ENCODE data around the gene CRHR2. TPM values are rescaled to one million over a fixed set of nuclear protein-coding genes. Genes with fewer than 3 reads are reported as not detected.

CRHR2 gene
- total and polyA plus RNA-seq, 2 of the 4 experiments (the other 2 are of a cell fraction): not detected

DNA sequence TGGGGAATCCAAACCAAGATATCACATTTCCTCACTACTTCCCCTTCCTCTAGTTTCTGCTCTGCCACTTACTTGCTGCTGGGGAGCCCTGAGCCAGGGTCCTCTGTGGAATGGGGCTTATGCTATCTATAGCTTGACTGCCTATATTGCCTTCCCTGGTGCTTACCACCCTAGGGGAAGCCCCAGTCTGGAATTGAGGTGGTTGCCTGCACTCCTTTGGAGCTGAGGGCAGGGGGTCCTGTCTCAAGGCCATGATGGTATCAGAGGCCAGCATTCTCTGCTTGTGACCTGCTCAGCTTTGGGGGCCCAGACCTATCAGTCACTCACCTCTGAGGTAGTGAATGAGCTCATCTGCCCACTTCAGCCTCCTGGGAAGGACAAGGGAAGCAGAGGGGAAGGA, 40.4 kb upstream of the CRHR2 start:
- no peaks in the 10 kb centered on the region for H3K9me1 ChIP-seq (ENCODE audit: insufficient read depth, low read length)
- H2BK15ac ChIP-seq (ENCODE audit: low read depth, low read length): no peak overlapping the region
- H2BK120ac ChIP-seq (ENCODE audit: low read depth, low read length): no peak overlapping the region
- H3K27ac ChIP-seq (ENCODE audit: insufficient read depth, low read length): no peak overlapping the region
- H3K9me3 ChIP-seq (ENCODE audit: control insufficient read depth, insufficient read depth, low read length): peaks cover 8% of the 10 kb centered on the region
- intact Hi-C loops (cut with micrococcal nuclease): no loop called here
- H2BK20ac ChIP-seq (ENCODE audit: low read depth, low read length): no peak overlapping the region
- H3K79me1 ChIP-seq (ENCODE audit: low read depth in 1 of 2, low read length in 2 of 2): no peaks in the 10 kb centered on the region
- no peak for ATAC-seq (ENCODE audit: low read depth)
- no peak overlapping the region for H2AK9ac ChIP-seq (replicated peaks; ENCODE audit: low read depth, low read length, poor library complexity)
- H3K4me1 ChIP-seq (ENCODE audit: control insufficient read depth, insufficient read depth, low read length): no peaks in the 10 kb centered on the region
- no peak overlapping the region for H4K91ac ChIP-seq (ENCODE audit: insufficient read depth, low read depth, low read length)
- POLR2A ChIA-PET (ENCODE audit: unreplicated experiment): no interaction called here
- dilution Hi-C loops (cut with HindIII; ENCODE audit: low sequenced_read_pairs, unreplicated experiment): no loop called here
- no peak overlapping the region for H3K14ac ChIP-seq (replicated peaks; ENCODE audit: low read depth, low read length)
- H3K4ac ChIP-seq (ENCODE audit: low read depth, low read length): no peak overlapping the region
- H3K4me3 ChIP-seq (ENCODE audit: insufficient read depth, low read depth, low read length): no peak overlapping the region
- DNase-seq: no peak
- CTCF ChIA-PET: no interaction called here
- no peak overlapping the region for H3K9ac ChIP-seq (ENCODE audit: low read depth, low read length)
- no peak overlapping the region for H2AK5ac ChIP-seq (ENCODE audit: low read depth, low read length)
- no peak overlapping the region for H3K18ac ChIP-seq (ENCODE audit: low read depth, low read length)
- H3K36me3 ChIP-seq (ENCODE audit: control insufficient read depth, insufficient read depth, low read length): no peaks in the 10 kb centered on the region
- H4K20me1 ChIP-seq (ENCODE audit: insufficient read depth, low read length): no peaks in the 10 kb centered on the region
- H3K23ac ChIP-seq (ENCODE audit: low read depth, low read length): no peak overlapping the region
- no TSS peak for BruUV-seq (replicated peaks)
- in situ Hi-C loops (cut with MboI; ENCODE audit: low sequenced_read_pairs): no loop called here
- no peak overlapping the region for H3K56ac ChIP-seq (ENCODE audit: extremely low read depth, insufficient read depth, low read length)
- no peak for TF ChIP-seq RFX5 (IDR thresholded peaks at IDR 0.05; ENCODE audit: low read depth, low read length)
- no peak for TF ChIP-seq MXI1 (IDR thresholded peaks at IDR 0.05; ENCODE audit: borderline replicate concordance, low read depth, low read length)
- TF ChIP-seq MAZ (IDR thresholded peaks at IDR 0.05; ENCODE audit: borderline replicate concordance, low read depth, low read length): no peak
- no peak for TF ChIP-seq SMC3 (IDR thresholded peaks at IDR 0.05; ENCODE audit: low read depth, low read length)
- TF ChIP-seq, protein P1, sequence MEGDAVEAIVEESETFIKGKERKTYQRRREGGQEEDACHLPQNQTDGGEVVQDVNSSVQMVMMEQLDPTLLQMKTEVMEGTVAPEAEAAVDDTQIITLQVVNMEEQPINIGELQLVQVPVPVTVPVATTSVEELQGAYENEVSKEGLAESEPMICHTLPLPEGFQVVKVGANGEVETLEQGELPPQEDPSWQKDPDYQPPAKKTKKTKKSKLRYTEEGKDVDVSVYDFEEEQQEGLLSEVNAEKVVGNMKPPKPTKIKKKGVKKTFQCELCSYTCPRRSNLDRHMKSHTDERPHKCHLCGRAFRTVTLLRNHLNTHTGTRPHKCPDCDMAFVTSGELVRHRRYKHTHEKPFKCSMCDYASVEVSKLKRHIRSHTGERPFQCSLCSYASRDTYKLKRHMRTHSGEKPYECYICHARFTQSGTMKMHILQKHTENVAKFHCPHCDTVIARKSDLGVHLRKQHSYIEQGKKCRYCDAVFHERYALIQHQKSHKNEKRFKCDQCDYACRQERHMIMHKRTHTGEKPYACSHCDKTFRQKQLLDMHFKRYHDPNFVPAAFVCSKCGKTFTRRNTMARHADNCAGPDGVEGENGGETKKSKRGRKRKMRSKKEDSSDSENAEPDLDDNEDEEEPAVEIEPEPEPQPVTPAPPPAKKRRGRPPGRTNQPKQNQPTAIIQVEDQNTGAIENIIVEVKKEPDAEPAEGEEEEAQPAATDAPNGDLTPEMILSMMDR (conservative IDR thresholded peaks at IDR 0.05; ENCODE audit: low read depth, low read length): no peak
- TF ChIP-seq, protein P2, sequence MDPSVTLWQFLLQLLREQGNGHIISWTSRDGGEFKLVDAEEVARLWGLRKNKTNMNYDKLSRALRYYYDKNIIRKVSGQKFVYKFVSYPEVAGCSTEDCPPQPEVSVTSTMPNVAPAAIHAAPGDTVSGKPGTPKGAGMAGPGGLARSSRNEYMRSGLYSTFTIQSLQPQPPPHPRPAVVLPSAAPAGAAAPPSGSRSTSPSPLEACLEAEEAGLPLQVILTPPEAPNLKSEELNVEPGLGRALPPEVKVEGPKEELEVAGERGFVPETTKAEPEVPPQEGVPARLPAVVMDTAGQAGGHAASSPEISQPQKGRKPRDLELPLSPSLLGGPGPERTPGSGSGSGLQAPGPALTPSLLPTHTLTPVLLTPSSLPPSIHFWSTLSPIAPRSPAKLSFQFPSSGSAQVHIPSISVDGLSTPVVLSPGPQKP (IDR thresholded peaks at IDR 0.05; ENCODE audit: borderline replicate concordance, low read depth, low read length): no peak
- no peak for TF ChIP-seq MAFK (IDR thresholded peaks at IDR 0.05; ENCODE audit: low read depth, low read length)
- no peak for TF ChIP-seq NFE2L2 (IDR thresholded peaks at IDR 0.05; ENCODE audit: low read depth, low read length)
- TF ChIP-seq CHD1 (IDR thresholded peaks at IDR 0.05; ENCODE audit: low read depth, low read length): no peak
- H2AFZ ChIP-seq (replicated peaks; ENCODE audit: low read length, poor library complexity): no peak overlapping the region
- H4K8ac ChIP-seq (ENCODE audit: low read depth in 2 of 2, low read length in 2 of 2): no peak overlapping the region
- no peak overlapping the region for H2BK5ac ChIP-seq (ENCODE audit: low read depth, low read length, poor library complexity, severe bottlenecking)
- H3K27me3 ChIP-seq (ENCODE audit: control insufficient read depth, insufficient read depth, low read length): peaks cover 39% of the 10 kb centered on the region
- H3K4me2 ChIP-seq (ENCODE audit: low read depth, low read length): no peak overlapping the region
- no peak overlapping the region for H4K5ac ChIP-seq (ENCODE audit: low read depth, low read length)
